Dermis microvascular lymphatic vessel endothelial cell (primary cell): ENCODE measurements around the gene IPO13. TPM values are rescaled to one million over a fixed set of nuclear protein-coding genes. Genes with fewer than 3 reads are reported as not detected.
A peak's percentile ranks its signal among the peaks of the same experiment; 100 is the strongest.

ENCODE experiments used
- DNase-seq, 2 donors: peaks; one replicate each; pipeline versions ENCODE4 v3.0.0 to v3.0.0-alpha.2; 2010; ENCODE audit warnings: low read depth in 2 of 2
- total RNA-seq: library from RNA; depleted of rRNA; stranded (reverse); fragments of >200 nt; gene quantifications from 2 replicates; pipeline ENCODE4 v1.2.1, GENCODE V29; 2014

Gene IPO13
- total RNA-seq, 1 donor from 2014 or later, result 5.5 TPM

DNA sequence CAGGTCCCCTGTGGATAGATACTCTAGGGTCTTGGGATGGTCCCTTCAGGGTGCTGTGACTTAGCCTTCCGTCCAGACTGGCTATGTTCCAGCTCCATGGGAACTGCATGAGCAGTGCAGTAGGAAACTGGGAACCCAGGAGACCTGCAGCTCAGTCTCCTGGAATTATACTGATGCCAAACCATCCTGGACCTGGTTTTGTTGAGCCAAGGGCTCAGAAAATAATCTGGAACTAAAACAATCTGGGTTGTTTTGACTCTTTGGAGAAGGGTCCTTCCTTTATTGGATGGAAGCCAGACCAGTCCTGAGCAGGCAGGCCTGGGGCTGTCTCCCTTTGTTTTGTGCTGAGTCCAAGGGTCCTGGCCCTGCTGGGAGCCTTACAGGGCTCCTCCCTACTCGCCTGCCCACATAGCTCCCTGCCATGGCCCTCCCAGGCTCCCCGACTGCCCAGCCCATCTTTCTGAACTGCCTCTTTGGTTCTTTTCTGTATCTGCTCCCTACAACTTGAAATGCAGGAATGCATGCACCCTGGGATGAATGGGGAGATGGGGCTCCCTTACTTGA is 1.2 kb downstream of the IPO13 start:
- no peak for DNase-seq

- no peak for DNase-seq
Observed at GRCh38 chr1:43949678-43950077, 2.9 kb downstream of the IPO13 start.

- no peak for DNase-seq
Observed at GRCh38 chr1:43951021-43951985, 4.6 kb downstream of the IPO13 start.

GRCh38 chr1:43952731-43953346 is 6.1 kb downstream of the IPO13 start:
- no peak for DNase-seq

- DNase-seq, result no peak
Observed at GRCh38 chr1:43953361-43953760, 6.6 kb downstream of the IPO13 start.

GRCh38 chr1:43954036-43954435 is 7.3 kb downstream of the IPO13 start:
- DNase-seq, result no peak

DNA sequence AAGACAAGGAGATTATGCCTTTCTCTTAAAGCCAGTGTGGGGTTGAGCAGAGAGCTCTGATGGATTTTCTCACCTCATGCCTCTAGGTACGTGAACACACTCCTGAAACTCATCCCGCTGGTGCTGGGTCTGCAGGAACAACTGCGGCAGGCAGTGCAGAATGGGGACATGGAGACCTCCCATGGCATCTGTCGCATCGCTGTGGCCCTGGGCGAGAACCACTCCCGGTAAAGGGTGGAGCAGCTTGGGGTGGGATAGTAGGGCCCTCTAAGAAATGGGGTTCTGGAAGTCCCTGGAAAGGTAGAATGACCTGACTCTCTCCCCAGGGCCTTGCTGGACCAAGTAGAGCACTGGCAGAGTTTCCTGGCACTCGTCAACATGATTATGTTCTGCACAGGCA is 9.5 kb downstream of the IPO13 start:
- no peak for DNase-seq

DNA sequence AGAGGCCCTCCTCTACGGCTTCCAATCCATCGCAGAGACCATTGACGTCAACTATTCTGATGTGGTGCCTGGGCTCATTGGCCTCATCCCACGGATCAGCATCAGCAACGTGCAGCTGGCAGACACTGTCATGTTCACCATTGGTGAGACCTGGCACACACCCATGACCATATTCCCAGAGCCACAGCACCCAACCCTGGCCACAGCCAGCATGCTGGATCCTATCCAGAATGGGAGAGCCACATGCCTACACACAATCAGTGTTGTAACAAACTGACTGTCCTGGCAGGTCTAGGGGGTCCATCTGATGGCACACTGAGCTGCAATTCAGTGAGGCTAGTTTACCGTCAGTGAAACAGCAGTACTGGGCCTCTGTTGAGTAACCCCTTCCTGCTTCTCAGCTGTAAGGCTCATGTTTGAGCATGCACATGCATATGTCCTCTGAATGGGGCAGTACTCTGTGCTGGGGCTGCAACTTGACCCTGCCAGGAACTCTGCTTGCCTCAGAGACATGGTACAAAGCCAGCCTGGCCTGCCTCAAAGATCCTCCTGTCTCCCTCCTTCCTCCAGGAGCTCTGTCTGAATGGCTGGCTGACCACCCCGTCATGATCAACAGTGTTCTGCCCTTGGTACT is 10.8 kb downstream of the IPO13 start:
- DNase-seq, result no peak

- DNase-seq, result no peak
Observed at GRCh38 chr1:43958351-43959255, 11.9 kb downstream of the IPO13 start.

- no peak for DNase-seq
Observed at GRCh38 chr1:43960798-43961197, 14.0 kb downstream of the IPO13 start.

GRCh38 chr1:43961692-43962091 is 14.9 kb downstream of the IPO13 start:
- DNase-seq, result no peak

GRCh38 chr1:43962324-43962723 is 15.6 kb downstream of the IPO13 start:
- DNase-seq, result no peak

- DNase-seq, result no peak
Observed at GRCh38 chr1:43963006-43963405, 16.3 kb downstream of the IPO13 start.

- no peak for DNase-seq
Observed at GRCh38 chr1:43963890-43964289, 17.1 kb downstream of the IPO13 start.

GRCh38 chr1:43965316-43965715 is 18.6 kb downstream of the IPO13 start:
- DNase-seq, result no peak

DNA sequence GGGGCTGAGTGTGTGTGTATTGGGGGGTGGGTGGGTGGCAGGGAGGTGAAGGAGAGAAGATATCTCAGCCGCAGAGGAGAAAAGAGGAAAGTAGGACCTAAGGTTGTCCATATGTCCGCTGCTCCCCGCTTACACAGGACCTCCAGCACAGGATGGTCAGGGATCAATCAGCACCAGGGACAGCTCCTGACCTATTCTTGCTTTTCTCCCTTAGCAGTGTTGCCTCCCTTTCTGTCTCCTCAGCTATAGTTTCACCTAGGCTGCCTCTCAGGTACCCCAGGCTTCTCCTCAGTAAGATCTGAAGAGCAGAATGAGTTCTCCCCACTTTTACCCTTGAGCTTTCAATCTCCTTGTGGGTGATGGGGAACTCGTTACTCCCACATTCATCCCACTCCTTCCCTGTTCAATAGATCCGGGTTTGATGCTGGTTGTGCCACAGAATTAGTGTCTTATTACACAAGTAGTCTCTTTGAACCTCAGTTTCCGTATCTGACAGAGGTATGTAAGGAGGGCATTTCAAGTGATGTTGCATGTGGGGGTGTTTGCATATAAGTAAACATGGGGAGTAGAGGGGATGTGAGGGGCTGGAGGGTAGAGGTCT is 21.7 kb downstream of the IPO13 start:
- DNase-seq, result peak in 1 of 2 donors; percentile 57

GRCh38 chr1:43969416-43969745 is 22.6 kb downstream of the IPO13 start:
- DNase-seq, result no peak

DNA sequence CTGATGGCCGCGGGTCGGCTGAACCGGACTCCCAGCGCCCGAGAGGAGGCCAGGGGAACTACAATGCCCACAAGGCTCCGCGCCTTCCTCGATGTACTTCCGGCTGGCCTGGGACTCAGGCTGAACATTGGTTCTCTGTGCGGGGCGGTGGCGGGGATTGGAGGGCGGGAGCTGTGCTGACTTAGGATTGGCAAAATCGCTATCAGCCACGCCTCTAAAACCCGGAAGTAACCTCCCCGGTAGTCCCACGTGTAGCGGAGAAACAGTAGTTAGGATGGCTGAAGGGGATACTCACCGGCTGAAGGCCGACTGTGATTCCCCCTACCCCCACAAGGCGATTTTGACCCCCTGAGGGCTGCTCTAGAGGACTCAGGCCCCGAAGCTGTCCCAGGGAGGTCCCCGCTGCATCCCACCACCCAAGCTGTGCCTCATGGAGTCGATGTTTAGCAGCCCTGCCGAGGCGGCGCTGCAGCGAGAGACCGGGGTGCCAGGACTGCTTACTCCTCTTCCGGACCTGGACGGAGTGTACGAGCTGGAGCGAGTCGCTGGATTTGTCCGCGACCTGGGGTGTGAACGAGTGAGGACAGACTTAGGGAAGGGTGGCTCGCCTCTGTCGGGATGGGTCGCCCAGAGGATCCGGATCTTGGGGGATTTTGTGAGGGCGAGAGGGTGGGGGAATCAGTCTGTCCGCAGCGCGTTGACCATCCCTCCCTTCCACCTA is 23.2 kb downstream of the IPO13 start, which contains the start of gene DPH2:
TSS of gene DPH2 (plus strand) at position 265 of the 721 bp plus-strand sequence. CDS start at position 431, 166 bp downstream.
- DNase-seq, result peak; percentile 96 to 98

DNA sequence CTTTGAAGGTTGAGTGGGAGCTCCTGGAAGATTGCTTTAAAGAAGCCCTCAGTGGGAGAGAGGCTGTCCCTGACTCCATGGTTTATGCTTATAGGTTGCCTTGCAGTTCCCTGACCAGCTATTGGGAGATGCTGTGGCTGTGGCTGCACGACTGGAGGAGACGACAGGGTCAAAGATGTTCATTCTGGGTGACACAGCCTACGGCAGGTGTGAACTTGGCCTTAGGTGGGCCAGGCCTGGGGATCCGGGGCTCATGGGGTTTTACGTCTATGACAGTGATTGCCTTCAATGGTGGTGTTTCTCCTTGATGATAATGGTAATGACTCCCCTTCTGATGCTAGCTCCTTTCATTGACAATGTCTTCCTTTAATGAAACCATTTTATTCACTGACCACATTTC is 23.8 kb downstream of the IPO13 start:
- no peak for DNase-seq

GRCh38 chr1:43970911-43971310 is 24.2 kb downstream of the IPO13 start:
- DNase-seq, result no peak
